PFSK-1 (cell line): ENCODE results near the gene SNX10.

Experiments used
- POLR2AphosphoS5 ChIP-seq: IDR thresholded peaks from 2 replicates; pipeline ENCODE4 v1.6.1; 2012; ENCODE audit warnings: low read depth, mild to moderate bottlenecking, control low read depth, low read length, moderate library complexity
- REST ChIP-seq, 2 experiments: IDR thresholded peaks; 2 replicates each; pipeline versions ENCODE4 v1.6.1 to v1.8.0; 2011 to 2012; ENCODE audit warnings: low read depth in 2 of 2, low read length in 2 of 2, control low read depth in 1 of 2, inconsistent platforms in 1 of 2, mild to moderate bottlenecking in 1 of 2, moderate library complexity in 1 of 2; ENCODE audit not compliant: insufficient read depth in 1 of 2
- SIN3A ChIP-seq: IDR thresholded peaks from 2 replicates; pipeline ENCODE4 v1.6.1; 2012; ENCODE audit warnings: mild to moderate bottlenecking, low read length, moderate library complexity, borderline replicate concordance; ENCODE audit not compliant: insufficient read depth

DNA sequence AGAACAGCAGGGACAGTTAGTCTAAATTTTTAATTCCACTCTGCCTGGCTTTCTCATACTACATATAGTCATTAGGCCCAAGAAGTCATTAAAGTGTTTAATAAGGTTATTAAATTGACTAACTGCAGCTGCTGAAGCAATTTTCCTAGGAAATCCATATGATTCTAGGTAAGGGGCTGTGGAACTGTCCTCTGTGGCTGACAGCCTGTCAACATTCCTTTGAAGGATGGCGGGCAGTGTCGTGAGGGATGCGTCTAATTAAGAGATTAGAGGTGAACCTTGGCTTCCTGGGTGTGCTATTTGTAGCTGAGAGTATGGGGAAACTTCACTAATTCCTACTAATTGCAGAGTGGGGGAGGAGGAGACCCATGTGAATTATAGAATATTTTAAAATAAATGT is 64.6 kb downstream of the SNX10 start:
- TF ChIP-seq POLR2AphosphoS5, result no peak
- TF ChIP-seq SIN3A, result no peak
- no peak for TF ChIP-seq REST (IDR thresholded peaks at IDR 0.05; ENCODE audit: insufficient read depth in 1 of 2, low read depth in 2 of 2, low read length in 2 of 2)
